ENCODE results near the gene IMMP2L. TPM values are rescaled to one million over a fixed set of nuclear protein-coding genes. Genes with fewer than 3 reads are reported as not detected.

The IMMP2L gene
- total RNA-seq, 4 donors from 2014 or later, result 23.8 to 30.0 (median 27.7) TPM

DNA sequence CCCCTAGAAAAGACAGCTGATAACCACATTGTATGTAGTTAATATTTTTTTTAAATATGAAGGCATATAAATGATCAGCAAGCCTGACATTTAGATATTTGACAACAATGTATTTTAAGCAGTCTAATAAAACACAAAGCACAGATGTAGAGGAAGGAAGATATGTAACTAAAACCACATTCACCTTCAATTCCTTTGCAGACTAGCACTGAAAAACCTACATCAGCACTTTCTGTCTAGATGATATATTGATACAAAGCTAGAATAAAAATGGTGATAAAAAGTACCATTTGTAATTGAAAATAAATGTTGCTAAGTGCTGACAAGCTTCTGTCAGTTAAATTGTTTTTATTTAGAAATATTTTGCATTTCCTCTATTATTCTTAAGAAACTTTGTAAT, 153.6 kb downstream of the IMMP2L start:
- no peak overlapping the region for H3K4me3 ChIP-seq (replicated peaks in 1 of 3)
- no peaks in the 10 kb centered on the region for H3K36me3 ChIP-seq
- H3K4me1 ChIP-seq, result no peaks in the 10 kb centered on the region
- H3K27ac ChIP-seq, result no peak overlapping the region
- no peak for DNase-seq
- no peaks in the 10 kb centered on the region for H3K9me3 ChIP-seq
- no peaks in the 10 kb centered on the region for H3K27me3 ChIP-seq
- TF ChIP-seq, protein P1, sequence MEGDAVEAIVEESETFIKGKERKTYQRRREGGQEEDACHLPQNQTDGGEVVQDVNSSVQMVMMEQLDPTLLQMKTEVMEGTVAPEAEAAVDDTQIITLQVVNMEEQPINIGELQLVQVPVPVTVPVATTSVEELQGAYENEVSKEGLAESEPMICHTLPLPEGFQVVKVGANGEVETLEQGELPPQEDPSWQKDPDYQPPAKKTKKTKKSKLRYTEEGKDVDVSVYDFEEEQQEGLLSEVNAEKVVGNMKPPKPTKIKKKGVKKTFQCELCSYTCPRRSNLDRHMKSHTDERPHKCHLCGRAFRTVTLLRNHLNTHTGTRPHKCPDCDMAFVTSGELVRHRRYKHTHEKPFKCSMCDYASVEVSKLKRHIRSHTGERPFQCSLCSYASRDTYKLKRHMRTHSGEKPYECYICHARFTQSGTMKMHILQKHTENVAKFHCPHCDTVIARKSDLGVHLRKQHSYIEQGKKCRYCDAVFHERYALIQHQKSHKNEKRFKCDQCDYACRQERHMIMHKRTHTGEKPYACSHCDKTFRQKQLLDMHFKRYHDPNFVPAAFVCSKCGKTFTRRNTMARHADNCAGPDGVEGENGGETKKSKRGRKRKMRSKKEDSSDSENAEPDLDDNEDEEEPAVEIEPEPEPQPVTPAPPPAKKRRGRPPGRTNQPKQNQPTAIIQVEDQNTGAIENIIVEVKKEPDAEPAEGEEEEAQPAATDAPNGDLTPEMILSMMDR (IDR thresholded peaks at IDR 0.05), result no peak
- no peak for TF ChIP-seq POLR2A (IDR thresholded peaks at IDR 0.05)
- intact Hi-C loops (cut with DNase I), result no loop called here

DNA sequence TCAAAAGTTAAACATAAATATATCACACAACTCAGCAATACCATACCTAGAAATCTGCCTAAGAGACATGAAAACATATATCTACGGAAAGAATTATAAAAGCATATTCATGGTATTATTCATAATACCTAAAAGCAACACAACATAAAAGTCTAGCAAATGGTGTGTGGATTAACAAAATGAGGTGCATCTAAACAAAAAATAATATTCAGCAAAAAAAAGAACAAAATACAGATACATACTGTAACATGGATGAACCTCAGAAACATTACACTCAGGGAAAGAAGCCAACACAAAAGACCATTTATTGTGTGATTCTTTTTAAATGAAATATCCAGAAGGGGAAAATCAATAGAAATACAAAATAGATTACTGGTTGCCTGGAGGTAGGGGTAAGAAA, 155.0 kb downstream of the IMMP2L start:
- Histone ChIP-seq H3K27ac (no peak overlapping the region), H3K27me3 (no peaks in the 10 kb centered on the region), H3K4me3 (replicated peaks in 1 of 3) (no peak overlapping the region), H3K9me3 (no peaks in the 10 kb centered on the region), H3K4me1 (no peaks in the 10 kb centered on the region), H3K36me3 (no peaks in the 10 kb centered on the region)
- intact Hi-C loops (cut with DNase I), result no loop called here
- no peak for DNase-seq
- WGBS, 2 donors, result 98 to 100% methylated on average over 1 of the region's 1 CpG
- TF ChIP-seq, protein P1 (IDR thresholded peaks at IDR 0.05), result no peak
- no peak for TF ChIP-seq POLR2A (IDR thresholded peaks at IDR 0.05)

GRCh38 chr7:111405621-111406020, 156.7 kb downstream of the IMMP2L start:
- intact Hi-C loops (cut with DNase I), result no loop called here
- H3K4me3 ChIP-seq (replicated peaks in 1 of 3), result no peak overlapping the region
- H3K27me3 ChIP-seq, result no peaks in the 10 kb centered on the region
- WGBS, 2 donors, result 95 to 100% methylated on average over 1 of the region's 1 CpG
- H3K4me1 ChIP-seq, result no peaks in the 10 kb centered on the region
- DNase-seq, result no peak
- no peak overlapping the region for H3K27ac ChIP-seq
- no peaks in the 10 kb centered on the region for H3K36me3 ChIP-seq
- no peaks in the 10 kb centered on the region for H3K9me3 ChIP-seq
- no peak for TF ChIP-seq POLR2A (IDR thresholded peaks at IDR 0.05)
- TF ChIP-seq, protein P1 (IDR thresholded peaks at IDR 0.05), result no peak

DNA sequence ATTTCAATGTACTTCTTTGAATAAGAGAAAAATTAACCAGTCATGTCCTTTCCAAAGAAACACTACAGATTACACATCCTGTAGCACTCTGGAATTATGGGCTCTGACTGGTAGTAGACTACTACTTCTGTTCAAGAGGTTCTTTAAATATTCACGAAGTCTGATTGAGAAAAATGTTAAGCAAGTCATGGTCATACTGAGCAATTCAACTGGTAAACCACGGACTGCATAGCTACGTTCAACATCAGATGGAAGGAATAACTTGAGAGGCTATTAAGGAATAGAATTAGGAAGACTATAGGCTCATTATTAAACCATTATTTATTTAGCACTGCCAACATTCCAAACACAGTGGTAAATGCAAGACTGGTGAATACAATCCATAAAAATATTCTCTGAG, 160.8 kb downstream of the IMMP2L start:
- H3K36me3 ChIP-seq, result no peaks in the 10 kb centered on the region
- DNase-seq, result no peak
- intact Hi-C loops (cut with DNase I), result no loop called here
- 62 to 67% methylated on average over 3 of the region's 3 CpGs for WGBS, 2 donors
- H3K4me1 ChIP-seq, result no peaks in the 10 kb centered on the region
- no peak overlapping the region for H3K27ac ChIP-seq
- H3K27me3 ChIP-seq, result no peaks in the 10 kb centered on the region
- H3K9me3 ChIP-seq, result no peaks in the 10 kb centered on the region
- TF ChIP-seq, protein P1 (IDR thresholded peaks at IDR 0.05), result no peak
- no peak overlapping the region for H3K4me3 ChIP-seq (replicated peaks in 1 of 3)

GRCh38 chr7:111400088-111400487, 162.2 kb downstream of the IMMP2L start:
- WGBS, 2 donors, result 88 to 91% methylated on average over 2 of the region's 2 CpGs
- Histone ChIP-seq H3K36me3 (no peaks in the 10 kb centered on the region), H3K4me3 (replicated peaks in 1 of 3) (no peak overlapping the region), H3K27me3 (no peaks in the 10 kb centered on the region), H3K4me1 (no peaks in the 10 kb centered on the region), H3K27ac (no peak overlapping the region), H3K9me3 (no peaks in the 10 kb centered on the region)
- no peak for DNase-seq
- no peak for TF ChIP-seq POLR2A (IDR thresholded peaks at IDR 0.05)
- TF ChIP-seq, protein P1 (IDR thresholded peaks at IDR 0.05), result no peak
- intact Hi-C loops (cut with DNase I), result no loop called here

All from thyroid gland (tissue), 4 donors.